ENCODE measurements around the gene CPEB3. TPM values are rescaled to one million over a fixed set of nuclear protein-coding genes. Genes with fewer than 3 reads are reported as not detected.

Gene CPEB3
- total RNA-seq, 2 experiments from 2014 or later = 0.66 to 3.2 TPM

- no peak for TF ChIP-seq CTCF (conservative IDR thresholded peaks at IDR 0.05; ENCODE audit: low read length)
- no peak for TF ChIP-seq EZH2phosphoT487 (IDR thresholded peaks at IDR 0.05; ENCODE audit: borderline replicate concordance, low read depth, low read length)
- Histone ChIP-seq H3K9me3 (ENCODE audit: low read length) (no peaks in the 10 kb centered on the region), H3K79me2 (ENCODE audit: insufficient read depth, low read depth, low read length) (no peaks in the 10 kb centered on the region), H3K4me3 (ENCODE audit: low read depth, low read length, poor library complexity, severe bottlenecking) (no peak overlapping the region), H3K9me2 (ENCODE audit: insufficient read depth, low read length) (no peaks in the 10 kb centered on the region), H2AFZ (ENCODE audit: low read length) (no peak overlapping the region), H3K27ac (ENCODE audit: low read depth, low read length, poor library complexity, severe bottlenecking) (no peak overlapping the region), H3K4me1 (ENCODE audit: insufficient read depth, low read length, poor library complexity, severe bottlenecking) (peaks cover 15% of the 10 kb centered on the region), H3K4me2 (ENCODE audit: low read length) (no peak overlapping the region), H4K20me1 (ENCODE audit: insufficient read depth, low read length) (no peaks in the 10 kb centered on the region), H3K36me3 (ENCODE audit: insufficient read depth, low read length) (no peaks in the 10 kb centered on the region)
- CTCF ChIA-PET (ENCODE audit: unreplicated experiment) = no interaction called here
- no TSS peak for BruUV-seq (replicated peaks)
- intact Hi-C loops (cut with micrococcal nuclease; ENCODE audit: unreplicated experiment) = no loop called here
- DNase-seq (ENCODE audit: low spot score) = no peak
- POLR2A ChIA-PET = interaction anchor here (0.6 kb wide), 3 partner anchors 15 to 132 kb away, joined by 3 to 7 read pairs (median 4); no protein-coding TSS in a partner anchor
Observed at GRCh38 chr10:92052088-92052487, 238.8 kb downstream of the CPEB3 start.

GRCh38 chr10:92047215-92047614, 243.7 kb downstream of the CPEB3 start:
- no TSS peak for BruUV-seq (replicated peaks)
- no peaks in the 10 kb centered on the region for H3K9me3 ChIP-seq (ENCODE audit: low read length)
- H3K4me2 ChIP-seq (ENCODE audit: low read length) = no peak overlapping the region
- POLR2A ChIA-PET = interaction anchor here (0.6 kb wide), 1 partner anchor 21 kb away, joined by 3 read pairs; no protein-coding TSS in a partner anchor
- no peaks in the 10 kb centered on the region for H3K9me2 ChIP-seq (ENCODE audit: insufficient read depth, low read length)
- no peak overlapping the region for H2AFZ ChIP-seq (ENCODE audit: low read length)
- intact Hi-C loops (cut with micrococcal nuclease; ENCODE audit: unreplicated experiment) = no loop called here
- no peak for DNase-seq (ENCODE audit: low spot score)
- H3K27ac ChIP-seq (ENCODE audit: low read depth, low read length, poor library complexity, severe bottlenecking) = peak overlapping the region; percentile 28
- no peak overlapping the region for H3K4me3 ChIP-seq (ENCODE audit: low read depth, low read length, poor library complexity, severe bottlenecking)
- H4K20me1 ChIP-seq (ENCODE audit: insufficient read depth, low read length) = no peaks in the 10 kb centered on the region
- CTCF ChIA-PET (ENCODE audit: unreplicated experiment) = interaction anchor here (0.5 kb wide), 1 partner anchor 352 kb away, joined by 4 read pairs; no protein-coding TSS in a partner anchor
- no peaks in the 10 kb centered on the region for H3K36me3 ChIP-seq (ENCODE audit: insufficient read depth, low read length)
- H3K79me2 ChIP-seq (ENCODE audit: insufficient read depth, low read depth, low read length) = no peaks in the 10 kb centered on the region
- peaks cover 15% of the 10 kb centered on the region for H3K4me1 ChIP-seq (ENCODE audit: insufficient read depth, low read length, poor library complexity, severe bottlenecking)
- TF ChIP-seq CTCF (conservative IDR thresholded peaks at IDR 0.05; ENCODE audit: low read length) = no peak
- TF ChIP-seq EZH2phosphoT487 (IDR thresholded peaks at IDR 0.05; ENCODE audit: borderline replicate concordance, low read depth, low read length) = no peak

GRCh38 chr10:92045641-92046106, 245.2 kb downstream of the CPEB3 start:
- H3K9me2 ChIP-seq (ENCODE audit: insufficient read depth, low read length) = no peaks in the 10 kb centered on the region
- H2AFZ ChIP-seq (ENCODE audit: low read length) = no peak overlapping the region
- H4K20me1 ChIP-seq (ENCODE audit: insufficient read depth, low read length) = no peaks in the 10 kb centered on the region
- intact Hi-C loops (cut with micrococcal nuclease; ENCODE audit: unreplicated experiment) = no loop called here
- H3K9me3 ChIP-seq (ENCODE audit: low read length) = no peaks in the 10 kb centered on the region
- H3K4me3 ChIP-seq (ENCODE audit: low read depth, low read length, poor library complexity, severe bottlenecking) = no peak overlapping the region
- no TSS peak for BruUV-seq (replicated peaks)
- H3K27ac ChIP-seq (ENCODE audit: low read depth, low read length, poor library complexity, severe bottlenecking) = no peak overlapping the region
- no peak for DNase-seq (ENCODE audit: low spot score)
- no peaks in the 10 kb centered on the region for H3K79me2 ChIP-seq (ENCODE audit: insufficient read depth, low read depth, low read length)
- TF ChIP-seq CTCF (conservative IDR thresholded peaks at IDR 0.05; ENCODE audit: low read length) (no peak), EZH2phosphoT487 (IDR thresholded peaks at IDR 0.05; ENCODE audit: borderline replicate concordance, low read depth, low read length) (no peak)
- peaks cover 15% of the 10 kb centered on the region for H3K4me1 ChIP-seq (ENCODE audit: insufficient read depth, low read length, poor library complexity, severe bottlenecking)
- CTCF ChIA-PET (ENCODE audit: unreplicated experiment) = no interaction called here
- no peaks in the 10 kb centered on the region for H3K36me3 ChIP-seq (ENCODE audit: insufficient read depth, low read length)
- POLR2A ChIA-PET = no interaction called here
- no peak overlapping the region for H3K4me2 ChIP-seq (ENCODE audit: low read length)
